GM21390 (cell line): Measurements from ENCODE around the gene EEPD1.

Source experiments
- ATAC-seq: cut with Tn5 transposase; IDR thresholded peaks from one replicate; pipeline ENCODE4 v1.9.1; 2021; ENCODE audit not compliant: unreplicated experiment

Gene EEPD1

DNA sequence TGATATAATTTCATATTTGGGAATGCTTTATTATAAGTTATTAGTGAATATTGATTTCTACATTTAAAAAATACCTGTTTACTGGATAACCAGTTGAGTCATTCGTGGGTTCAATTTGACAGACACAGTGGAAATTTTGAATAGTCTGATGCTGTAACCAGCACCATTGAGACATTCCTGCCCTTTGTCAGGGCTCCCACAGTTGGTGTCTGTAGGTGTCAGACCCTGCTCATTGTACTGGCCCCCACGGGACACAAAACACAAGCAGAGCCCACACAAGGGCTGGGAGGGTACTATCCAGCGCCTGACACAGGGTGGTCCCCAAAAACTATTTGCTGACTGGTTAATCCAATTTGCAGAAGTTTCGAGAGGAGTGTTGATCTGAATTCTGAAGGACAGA lies 35.9 kb downstream of the EEPD1 start:
- no peak for ATAC-seq

DNA sequence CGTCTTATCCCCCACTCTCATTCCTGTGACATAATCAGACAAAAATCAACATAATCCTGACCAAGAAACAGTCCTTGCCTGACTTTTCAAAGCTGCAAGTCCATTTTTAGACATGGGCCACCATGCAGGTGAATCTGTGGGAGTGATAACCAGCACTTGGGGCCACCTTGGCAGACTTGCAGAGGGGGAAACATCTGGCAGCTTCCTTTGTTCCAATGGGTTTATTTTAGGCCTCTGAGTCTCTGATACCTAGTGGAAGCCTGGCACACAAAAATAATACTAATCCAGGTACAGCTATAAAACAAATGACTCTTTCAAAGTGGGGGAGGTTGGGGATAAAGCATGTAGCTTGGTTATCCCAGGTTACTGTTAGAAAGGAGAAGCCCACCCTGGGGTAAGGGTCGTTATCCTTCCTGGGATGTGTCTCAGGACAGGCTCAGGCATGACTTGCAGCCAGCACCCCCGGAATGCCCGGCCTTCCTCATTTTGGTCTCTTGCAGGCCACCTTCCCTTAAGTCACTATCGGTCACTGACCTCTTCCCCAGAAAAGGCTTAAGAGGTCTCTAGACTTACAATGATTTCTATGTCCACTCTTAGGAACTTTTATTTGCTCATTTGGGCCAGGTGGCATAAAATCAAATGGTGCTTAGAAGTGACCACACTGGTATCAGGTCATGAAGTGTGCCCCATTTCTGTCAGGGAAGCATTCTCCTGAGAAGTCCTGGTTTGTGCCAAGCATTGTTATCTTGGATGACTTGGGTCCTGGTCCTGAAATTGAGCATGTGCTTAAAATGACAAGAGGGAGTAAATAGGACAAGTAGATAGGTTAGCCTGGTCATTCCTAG lies 37.6 kb downstream of the EEPD1 start:
- no peak for ATAC-seq

DNA sequence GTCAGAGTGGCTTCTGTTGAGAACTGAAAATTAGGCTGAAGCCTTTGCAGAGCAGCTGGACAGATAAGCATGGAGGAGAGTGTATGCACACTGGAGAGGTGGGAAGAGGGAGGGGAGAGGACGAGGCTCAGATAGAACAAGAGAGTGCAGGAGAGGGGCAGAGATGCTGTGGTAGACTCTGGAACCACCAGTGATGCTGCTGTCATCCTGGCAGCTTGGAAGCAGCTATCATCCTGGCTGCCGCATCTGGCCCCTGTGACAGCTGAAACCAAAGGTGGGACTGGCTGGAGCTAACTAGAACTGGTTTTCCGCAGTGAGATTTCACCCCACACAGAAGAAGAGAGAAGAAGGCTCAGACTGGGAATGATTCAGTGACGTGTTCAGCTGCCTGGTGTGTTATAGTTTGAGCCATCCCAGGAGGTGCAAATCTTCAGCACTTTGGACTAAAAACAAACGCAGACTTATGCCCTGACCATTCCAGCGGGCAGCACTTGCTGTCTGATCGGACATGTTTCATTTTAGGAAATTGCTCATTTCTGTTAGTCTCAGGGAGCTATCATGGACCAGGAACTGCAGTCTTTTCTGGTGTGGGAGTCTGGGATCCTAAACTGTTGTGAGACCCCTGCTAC lies 38.4 kb downstream of the EEPD1 start:
- no peak for ATAC-seq

DNA sequence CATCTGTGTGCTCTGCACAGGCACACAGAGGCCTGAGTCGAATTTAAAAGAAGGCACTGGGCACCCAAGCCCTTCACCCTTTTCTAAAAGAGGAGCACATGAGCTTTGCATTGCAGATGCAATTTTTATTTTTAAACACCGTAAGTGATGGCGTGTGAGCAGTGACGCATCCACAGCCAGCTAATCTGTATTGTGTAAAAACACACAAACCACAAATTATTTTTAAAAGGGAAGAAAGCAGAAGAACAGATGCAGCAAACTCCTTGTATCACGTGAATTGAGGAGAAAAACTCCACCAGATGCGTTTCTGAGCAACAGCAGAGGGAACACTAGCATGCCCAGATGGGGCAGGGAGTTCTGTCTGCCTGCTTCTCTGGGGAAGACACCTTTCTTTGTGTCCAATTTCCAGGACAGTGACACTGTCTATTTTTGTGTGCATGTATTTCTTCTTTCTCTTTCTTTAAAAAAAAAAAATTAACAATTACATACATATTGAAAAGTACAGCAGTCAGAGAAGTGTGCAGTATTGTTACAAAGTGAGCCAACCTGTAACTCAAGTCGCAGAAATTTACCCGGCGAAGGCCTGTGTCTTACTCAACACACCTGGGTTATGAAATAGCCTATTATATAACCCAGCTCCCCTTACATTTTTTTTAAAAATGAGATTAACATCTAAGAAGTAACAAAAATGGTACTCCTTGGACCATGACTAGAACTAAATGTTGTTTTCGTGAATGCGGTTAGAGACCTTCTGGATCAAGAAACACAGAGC lies 39.2 kb downstream of the EEPD1 start:
- peak; percentile 46 for ATAC-seq

DNA sequence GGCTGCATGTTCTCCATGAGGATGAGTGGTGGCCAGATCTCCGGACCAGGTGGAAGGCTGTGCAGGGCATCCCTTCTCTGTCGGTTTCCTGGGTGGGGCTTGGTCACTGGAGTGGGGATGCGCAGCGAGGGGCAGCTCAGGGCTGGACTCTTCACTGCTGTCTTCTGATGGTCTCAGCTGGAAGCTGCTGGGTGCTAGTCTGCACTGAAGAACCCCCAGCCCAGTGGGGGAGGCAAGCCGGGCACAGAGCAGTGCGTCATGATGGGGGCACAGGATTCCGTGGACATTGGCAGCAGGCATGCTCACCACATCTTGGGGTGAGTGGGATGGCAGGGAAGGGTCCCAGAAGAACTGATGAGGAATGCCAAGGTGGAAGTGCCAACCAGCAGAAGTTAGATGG lies 39.8 kb downstream of the EEPD1 start:
- ATAC-seq: no peak

DNA sequence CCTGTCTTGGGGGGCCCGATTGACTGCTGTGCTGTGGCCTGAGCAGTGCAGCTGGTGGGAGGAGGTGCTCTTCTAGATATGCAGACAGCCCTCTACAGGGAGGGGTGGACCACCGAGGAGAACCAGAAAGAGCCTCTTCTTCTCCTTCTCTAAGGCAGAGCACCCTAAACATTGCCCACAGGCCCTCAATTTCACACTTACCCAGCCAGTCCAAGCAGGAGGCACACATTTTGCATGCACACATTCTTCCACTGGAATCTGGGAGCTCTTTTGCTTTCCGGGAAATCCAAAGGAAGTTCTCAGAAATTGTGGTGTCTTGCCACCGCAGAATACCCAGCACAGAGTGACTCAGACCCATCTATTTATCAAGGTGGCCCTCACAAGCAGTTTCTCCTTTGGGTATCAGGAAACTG lies 45.8 kb downstream of the EEPD1 start:
- no peak for ATAC-seq

DNA sequence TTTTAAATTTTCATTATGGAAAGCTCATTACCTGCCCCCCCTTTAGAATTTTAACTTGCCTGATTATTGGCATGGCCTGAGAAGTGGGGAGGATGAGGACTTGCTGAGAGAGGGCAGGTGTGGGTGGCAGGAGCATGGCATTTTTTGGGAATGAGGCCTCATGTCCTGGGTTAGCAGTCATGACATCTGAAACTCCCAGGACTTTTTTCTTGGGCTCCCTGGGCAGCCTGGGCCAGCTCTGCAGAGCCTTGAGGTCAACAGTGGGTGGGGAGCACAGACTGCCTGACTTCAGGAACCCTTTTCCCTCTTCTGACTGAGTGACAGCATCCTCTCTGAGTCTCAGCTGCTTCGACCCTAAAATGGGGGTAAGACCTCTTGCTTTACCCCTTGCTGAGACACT lies 46.3 kb downstream of the EEPD1 start:
- ATAC-seq: no peak

DNA sequence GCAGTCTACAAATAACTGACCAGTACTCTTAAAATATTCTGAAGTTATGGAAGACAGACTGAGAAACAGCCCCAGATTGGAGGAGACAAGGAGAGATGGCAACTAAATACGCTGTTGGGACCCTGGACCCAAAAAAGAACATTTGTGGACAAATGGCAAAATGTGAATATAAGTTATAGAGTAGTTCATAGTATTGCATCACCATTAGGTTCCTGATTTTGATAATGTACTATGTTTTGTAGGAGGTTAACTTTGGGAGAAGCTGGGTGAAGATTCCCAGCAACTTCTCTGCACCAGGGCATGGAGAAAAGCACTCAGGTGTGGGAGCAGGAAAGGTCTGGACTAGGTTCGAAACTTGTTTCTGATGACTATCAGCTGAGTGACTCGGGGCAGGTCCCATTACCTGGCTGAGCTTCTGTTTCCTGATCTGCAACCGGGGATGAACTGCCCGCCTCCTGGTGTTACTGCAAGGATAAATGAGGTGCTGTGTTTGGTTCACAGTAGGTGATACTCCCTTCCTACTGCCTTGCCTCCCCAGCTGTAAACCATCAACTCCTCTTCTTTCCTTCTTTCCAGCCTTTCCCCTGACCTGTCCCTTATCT lies 48.2 kb downstream of the EEPD1 start:
- no peak for ATAC-seq

DNA sequence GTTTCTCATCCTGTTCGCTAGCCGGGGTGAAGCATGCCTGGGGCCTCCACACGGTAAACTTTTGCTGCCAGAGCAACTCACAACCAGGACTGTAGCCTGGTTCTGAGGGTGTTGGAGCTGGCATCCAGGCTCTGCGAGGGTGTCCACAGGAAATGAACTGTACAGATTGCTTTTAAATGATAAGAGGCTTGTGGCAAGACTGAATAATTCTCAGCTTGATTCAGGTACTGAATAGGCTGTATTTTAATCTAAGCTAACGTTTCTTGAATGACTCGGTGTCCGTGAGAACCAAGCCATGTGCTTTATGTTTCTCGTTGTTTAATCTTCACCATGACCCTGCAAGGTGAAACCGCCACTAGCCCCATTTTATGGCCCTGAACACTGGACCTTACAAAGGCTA lies 49.3 kb downstream of the EEPD1 start:
- ATAC-seq: no peak

DNA sequence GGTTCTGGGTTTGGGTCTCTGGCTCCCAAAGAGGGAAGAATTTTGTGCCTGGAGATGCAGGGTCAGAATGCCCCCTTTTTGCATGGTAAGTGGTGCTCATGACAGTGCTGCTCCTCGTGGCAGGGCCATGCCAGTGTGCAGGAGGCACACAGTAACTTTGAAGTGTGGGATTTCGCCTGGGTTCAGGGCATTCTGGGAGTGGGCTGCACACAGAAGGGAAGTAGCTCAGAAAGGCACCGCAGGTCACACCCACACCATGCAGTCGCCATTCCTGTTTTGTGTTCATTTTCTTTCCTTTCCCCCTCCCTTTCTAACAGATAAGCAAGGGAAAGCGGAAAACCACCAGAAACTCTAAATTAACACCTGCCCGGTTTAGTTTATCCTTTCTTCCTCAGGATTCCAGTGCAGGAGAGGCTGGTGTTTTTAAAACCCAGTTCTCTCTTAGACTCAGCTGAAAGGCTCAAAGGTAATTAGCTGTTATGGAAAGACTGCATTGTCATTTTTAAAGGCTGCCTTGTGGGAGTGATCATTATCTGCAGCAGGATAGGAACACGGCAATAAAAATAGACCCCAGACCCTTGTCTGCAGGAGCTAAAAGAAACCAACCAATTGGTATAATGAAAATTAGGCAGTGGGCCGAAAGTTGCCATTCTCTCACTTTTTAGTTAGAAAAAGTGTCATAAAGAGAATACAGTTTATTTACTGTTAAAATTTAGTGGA lies 50.2 kb downstream of the EEPD1 start:
- ATAC-seq: no peak

DNA sequence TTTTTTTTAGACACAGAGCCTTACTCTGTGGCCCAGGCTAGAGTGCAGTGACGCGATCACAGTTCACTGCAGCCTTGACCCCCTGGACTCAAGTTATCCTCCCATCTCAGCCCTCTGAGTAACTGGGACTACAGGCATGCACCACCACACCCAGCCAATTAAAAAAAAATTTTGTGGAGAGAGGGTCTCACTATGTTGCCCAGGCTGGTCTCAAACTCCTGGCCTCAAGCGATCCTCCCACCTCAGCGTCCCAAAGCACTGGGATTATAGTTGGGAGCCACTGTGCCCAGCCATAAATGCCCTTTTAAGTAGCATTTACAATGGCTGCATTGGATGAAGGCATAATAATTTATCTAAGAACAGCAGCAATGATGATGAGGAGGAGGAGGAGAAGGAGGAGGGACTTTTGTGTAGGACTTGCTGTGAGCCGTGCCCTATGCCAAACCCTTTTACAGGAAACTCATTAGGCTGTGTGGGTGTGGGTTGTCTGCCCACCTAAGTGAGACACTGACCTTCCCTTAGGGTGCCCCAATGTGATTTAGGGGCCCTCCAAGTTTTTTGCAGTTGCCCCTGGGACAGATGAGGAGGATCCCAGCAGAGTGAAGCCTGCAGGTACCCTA lies 51.1 kb downstream of the EEPD1 start:
- ATAC-seq: no peak

DNA sequence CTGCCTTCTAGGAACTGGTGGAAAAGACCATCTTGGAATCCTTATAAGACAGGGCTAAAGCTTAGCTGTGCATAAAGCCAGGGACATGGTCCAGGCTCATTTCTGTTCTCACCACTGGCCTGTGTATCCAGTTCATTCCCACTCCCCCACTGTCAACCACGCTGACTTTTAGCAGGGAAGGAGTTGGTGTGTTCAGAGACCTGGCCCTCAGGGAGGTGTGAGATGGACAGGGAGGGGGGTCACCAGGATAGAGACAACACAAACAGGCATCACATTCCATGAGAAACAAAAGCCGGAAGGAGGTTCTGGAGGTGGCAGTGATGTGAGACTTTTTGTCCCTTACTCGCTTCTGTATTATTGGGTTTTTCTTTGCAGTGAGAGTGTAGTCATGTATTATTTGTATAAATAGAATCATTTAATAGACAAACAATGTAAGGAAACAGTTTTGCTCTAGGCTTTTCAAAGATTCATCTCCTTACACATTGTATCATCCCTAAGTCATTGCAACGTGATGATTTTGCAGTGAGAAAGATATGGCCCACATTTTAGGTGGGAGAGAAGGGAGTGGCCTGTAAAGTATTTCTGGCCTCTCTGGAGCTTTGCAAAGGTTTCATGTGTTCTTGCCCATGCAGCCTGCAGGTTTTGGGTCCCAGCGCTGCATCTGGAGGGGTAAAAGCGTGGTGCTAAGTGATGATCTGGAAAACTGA lies 52.0 kb downstream of the EEPD1 start:
- no peak for ATAC-seq

DNA sequence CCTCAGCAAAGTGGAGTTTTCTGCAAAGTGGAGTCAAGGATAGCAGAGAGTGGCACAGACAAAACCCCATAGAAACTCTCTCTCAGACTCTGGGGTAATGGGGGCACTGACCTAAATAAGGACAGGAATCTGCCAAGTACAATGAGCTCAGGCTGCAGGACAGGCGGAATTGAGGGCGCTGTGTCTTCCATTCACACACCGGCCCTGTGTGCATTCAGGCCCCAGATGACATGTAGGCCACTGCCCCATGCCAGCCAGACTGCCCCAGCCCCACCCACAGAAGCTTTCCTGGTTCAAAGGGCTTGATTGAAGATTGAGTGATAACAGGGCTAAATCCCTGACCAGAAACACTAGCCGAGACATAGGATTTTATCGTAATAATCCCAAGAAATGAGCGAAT lies 52.7 kb downstream of the EEPD1 start:
- ATAC-seq: no peak

DNA sequence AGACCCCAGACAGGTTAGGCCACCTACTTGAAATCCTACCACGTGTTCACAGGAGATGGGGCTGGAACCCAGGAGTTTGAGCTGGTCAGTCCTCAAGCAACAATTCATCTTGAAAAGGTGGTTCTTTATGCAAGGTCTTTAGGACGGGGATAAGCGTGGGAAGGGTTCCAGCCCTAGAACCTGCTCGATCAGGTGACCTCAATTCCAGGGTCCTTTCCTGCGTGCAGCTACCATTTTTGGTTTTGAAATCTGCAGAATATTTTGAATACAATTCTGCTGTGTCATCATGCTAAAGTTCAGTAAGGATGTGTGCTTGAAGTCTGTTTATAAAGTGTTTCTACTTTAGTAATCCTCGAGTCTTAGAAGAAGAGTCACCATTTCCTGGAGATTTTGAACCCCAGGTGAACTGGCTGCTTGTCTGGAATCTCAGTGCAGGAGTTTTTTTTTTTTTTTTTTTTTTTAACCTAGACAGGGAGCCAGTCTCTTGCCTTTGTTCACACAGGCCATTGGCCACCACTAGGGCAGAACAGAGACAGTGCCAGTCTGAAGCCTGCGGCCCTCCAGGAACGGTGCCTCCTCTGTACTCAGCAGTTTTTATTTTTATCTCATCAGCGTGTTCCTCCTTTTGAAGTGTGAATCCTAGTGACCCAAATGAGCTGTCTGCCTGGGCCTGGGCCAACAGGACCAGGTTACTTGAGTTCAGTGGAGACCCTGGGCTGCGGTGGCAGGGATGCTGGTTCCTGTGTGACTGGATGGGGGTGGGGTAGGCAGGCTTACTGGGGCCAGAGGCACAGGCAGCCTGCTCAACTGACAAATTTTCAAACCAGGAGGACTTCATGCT lies 54.6 kb downstream of the EEPD1 start:
- ATAC-seq: no peak

DNA sequence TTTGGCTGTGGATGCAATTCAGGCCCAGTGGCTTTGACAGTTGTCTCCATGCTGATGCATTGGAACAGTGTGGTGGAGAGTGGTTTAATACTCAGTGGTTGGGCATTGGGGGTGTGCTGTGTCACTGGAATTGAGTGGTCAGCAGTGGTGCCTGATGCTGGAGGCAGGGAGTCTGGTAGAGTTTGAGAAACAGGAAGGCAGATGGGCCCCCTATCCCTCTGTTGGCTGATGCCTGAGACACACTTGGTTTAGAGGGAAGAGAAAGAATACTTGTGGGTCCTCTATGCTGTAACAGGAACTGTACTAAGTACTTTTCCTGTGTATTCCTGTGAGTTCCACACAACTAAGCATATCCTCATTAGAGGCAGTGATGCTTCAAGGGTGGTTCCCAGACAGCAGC lies 55.4 kb downstream of the EEPD1 start:
- ATAC-seq: no peak

DNA sequence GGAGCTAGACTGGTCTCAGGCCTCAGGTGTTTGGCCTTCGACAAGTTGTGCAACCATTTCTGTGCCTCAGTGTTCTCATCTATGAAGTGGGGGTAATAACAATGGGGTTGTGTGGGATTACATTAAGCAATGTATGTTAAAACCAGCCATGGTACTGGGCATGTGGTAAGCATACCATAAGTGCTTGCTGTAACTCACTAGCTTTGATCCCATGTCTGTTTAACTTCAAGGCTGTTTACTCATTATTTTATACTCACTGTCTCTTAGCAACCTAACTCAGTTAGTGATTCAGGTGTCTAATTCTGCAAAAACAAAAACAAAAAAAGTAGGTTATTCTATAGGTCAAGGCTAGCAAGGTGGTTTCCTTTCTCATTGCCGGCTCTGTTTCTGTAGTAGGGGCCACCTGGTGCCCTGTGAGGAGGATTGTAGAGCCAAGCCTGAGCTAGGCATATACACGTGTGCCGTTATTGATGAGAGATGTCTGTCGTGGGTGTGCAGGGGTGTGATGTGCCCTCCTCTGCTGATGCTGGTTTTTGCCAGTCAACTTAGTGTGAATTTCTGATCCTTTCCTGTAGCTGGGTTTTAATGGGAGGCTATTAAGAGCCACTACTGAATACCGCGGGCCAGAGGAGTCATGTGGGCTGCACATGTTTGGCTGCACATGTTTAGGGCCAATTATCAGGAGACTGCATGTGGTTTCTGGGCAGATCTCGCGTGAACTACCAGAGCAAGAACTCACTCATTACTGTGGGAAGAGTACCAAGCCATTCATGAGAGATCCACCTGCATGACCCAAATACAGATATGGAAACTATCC lies 56.2 kb downstream of the EEPD1 start:
- no peak for ATAC-seq

DNA sequence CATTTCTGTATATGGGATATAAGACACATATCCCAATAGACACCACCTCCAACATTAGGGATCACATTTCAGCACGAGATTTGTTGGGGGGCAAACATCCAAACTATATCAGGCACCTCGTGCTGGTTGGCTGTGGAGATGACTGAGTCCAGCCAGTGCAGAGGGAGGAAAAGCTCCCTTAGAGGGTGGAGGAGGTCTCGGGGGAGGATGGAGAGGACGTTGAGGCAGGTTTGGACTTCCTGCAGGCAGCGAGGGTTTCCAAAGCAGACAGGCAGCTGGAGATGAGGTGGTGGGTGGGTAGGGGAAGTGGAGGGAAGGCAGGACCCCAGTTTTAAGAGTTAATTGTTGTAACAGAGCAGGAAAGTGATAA lies 56.7 kb downstream of the EEPD1 start:
- no peak for ATAC-seq

DNA sequence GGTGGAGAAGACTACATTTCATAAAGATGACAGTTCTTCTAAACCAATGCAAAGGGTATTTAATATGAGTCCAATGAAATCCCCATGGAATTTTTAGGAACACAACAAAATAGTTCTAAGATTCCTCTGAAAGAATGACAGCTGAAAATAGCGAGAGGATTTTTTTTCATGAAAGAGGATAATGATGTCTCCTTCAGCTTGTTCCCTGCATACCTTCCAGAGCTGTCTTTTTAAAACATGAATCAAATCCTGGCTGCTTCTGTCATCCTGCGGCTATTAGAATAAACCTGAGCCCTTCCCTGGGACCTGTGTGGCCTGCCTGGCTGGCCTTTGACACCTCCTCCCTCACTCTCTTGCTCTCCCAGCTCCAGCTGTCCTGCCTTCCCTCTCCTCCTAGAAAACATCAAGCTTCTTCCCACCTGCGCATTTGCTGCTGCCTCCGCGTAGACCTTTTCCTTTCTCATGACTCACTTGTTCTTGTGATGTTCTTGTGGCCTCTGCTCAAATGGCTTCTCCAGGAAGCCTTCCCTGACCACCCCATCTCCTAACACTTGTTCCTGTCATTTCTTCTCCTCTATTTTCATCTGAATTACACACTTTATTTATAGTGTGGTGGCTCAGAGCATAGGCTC lies 57.4 kb downstream of the EEPD1 start:
- no peak for ATAC-seq
